LNCaP clone FGC (cell line): ENCODE results near the gene FMN1.

Source experiments
- DNase-seq: peaks from one replicate; pipeline ENCODE4 v3.0.0-alpha.2; 2011; ENCODE audit warnings: low read depth
- H3K4me3 ChIP-seq: 2 replicates; pipeline ENCODE4 v1.5.1; 2011; ENCODE audit warnings: mild to moderate bottlenecking, low read depth, low read length, control low read depth
- CTCF ChIP-seq: IDR thresholded peaks from 2 replicates; pipeline ENCODE4 v1.5.1; 2012; ENCODE audit warnings: mild to moderate bottlenecking; ENCODE audit not compliant: control insufficient read depth, insufficient read depth; ENCODE audit errors: extremely low read depth

Gene FMN1

GRCh38 chr15:33150971-33151370 is 43.5 kb downstream of the FMN1 start:
- no peak for DNase-seq
- no peak for TF ChIP-seq CTCF
- no peak overlapping the region for H3K4me3 ChIP-seq

- DNase-seq = peak; percentile 80
Measured at GRCh38 chr15:33150431-33150941, 44.0 kb downstream of the FMN1 start.

GRCh38 chr15:33149919-33150318 is 44.6 kb downstream of the FMN1 start:
- TF ChIP-seq CTCF = no peak

More at GRCh38 chr15:33150431-33150941, 44.0 kb downstream of the FMN1 start:
- no peak overlapping the region for H3K4me3 ChIP-seq
- no peak for TF ChIP-seq CTCF

GRCh38 chr15:33148129-33148751 is 46.3 kb downstream of the FMN1 start:
- no peak overlapping the region for H3K4me3 ChIP-seq
- no peak for TF ChIP-seq CTCF
- DNase-seq = no peak

More at GRCh38 chr15:33149919-33150318, 44.6 kb downstream of the FMN1 start:
- no peak overlapping the region for H3K4me3 ChIP-seq
- DNase-seq = peak; percentile 80

- H3K4me3 ChIP-seq = no peak overlapping the region
- no peak for TF ChIP-seq CTCF
- DNase-seq = no peak
Measured at GRCh38 chr15:33146051-33146450, 48.5 kb downstream of the FMN1 start.

GRCh38 chr15:33145447-33145846 is 49.1 kb downstream of the FMN1 start:
- H3K4me3 ChIP-seq = no peak overlapping the region
- TF ChIP-seq CTCF = no peak
- no peak for DNase-seq

GRCh38 chr15:33142708-33143107 is 51.8 kb downstream of the FMN1 start:
- TF ChIP-seq CTCF = no peak
- DNase-seq = no peak

More at GRCh38 chr15:33142708-33143107, 51.8 kb downstream of the FMN1 start:
- no peak overlapping the region for H3K4me3 ChIP-seq
